Erythroblast (primary cell): ENCODE data around the gene STC2.

Experiments
- GATA1 ChIP-seq: IDR thresholded peaks from 2 replicates; pipeline ENCODE4 v1.6.1; 2011; ENCODE audit warnings: low read depth, mild to moderate bottlenecking, control low read depth, low read length, moderate library complexity
- POLR2A ChIP-seq: IDR thresholded peaks from 2 replicates; pipeline ENCODE4 v1.6.1; 2011; ENCODE audit warnings: mild to moderate bottlenecking, low read length

DNA sequence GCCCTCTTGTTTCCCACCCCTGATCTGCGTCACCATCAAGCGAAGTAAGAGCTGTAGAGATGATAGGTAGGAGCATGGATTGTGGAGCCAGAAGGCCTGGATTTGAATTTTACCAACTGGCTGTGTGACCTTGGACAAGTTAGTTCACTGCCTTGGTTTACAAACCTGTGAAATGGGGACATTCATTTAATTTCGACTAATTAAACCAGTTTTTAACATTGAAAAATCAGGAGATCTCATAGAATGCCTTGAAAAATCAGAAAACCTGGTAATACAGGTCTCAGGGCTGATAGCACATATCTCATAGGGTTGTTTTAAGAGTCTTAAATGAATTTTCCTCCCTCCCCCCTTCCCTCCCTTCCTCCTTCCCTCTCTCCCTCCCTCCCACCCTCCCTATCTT is 38.8 kb downstream of the STC2 start:
- TF ChIP-seq POLR2A = no peak
- TF ChIP-seq GATA1 = no peak
